Stimulated activated CD4-positive, alpha-beta T cell treated with anti-CD3 and anti-CD28 coated beads, Interleukin-12 subunit alpha, Interleukin-12 subunit beta, amount 100 ng/mL, for 24 hours (primary cell): ENCODE measurements around the gene CCL18.
"Not testable (repeated sequence)": the region's sequence is repeated elsewhere in the genome, so short reads cannot be mapped to it uniquely, and the experiment has no call there.

Experiments
- DNase-seq, 2 experiments: peaks; one replicate each; pipeline ENCODE4 v3.0.0-alpha.2; 2020; ENCODE audit warnings: low read depth in 2 of 2

Gene CCL18, protein sequence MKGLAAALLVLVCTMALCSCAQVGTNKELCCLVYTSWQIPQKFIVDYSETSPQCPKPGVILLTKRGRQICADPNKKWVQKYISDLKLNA

DNA sequence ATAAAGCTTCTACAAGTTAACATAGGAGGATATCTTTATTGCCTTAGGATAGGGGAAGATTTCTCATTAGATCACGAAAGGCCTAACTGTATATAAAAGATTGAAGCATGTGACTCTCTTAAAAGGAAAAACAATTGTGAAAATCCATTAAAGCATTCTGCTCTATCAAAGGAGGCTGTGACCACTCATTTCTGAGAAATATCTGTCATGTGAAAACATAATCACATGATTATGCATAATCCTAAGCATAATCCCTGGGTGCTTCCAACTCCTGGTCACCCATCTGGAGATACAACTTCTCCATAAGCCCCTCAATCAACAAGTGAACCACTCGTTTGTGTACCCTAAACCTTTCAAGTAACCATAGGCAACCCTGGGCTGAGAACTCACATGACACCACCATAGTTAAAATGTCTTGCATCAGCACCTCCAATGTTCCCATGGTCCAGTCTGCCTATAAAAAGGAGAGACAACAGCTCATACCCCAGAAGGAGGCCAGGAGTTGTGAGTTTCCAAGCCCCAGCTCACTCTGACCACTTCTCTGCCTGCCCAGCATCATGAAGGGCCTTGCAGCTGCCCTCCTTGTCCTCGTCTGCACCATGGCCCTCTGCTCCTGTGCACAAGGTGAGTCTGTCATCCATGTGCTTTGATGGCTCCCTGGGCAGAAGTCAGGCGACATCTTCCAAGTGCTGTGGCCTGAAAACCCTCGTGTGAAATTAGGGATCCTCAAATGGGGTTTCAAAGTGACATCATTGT lies at the start of gene CCL18:
Gene CCL18 (plus strand): TSS at position 487 of the 756 bp plus-strand sequence. CDS start 71 bp downstream, at position 558.
- no peak for DNase-seq

DNA sequence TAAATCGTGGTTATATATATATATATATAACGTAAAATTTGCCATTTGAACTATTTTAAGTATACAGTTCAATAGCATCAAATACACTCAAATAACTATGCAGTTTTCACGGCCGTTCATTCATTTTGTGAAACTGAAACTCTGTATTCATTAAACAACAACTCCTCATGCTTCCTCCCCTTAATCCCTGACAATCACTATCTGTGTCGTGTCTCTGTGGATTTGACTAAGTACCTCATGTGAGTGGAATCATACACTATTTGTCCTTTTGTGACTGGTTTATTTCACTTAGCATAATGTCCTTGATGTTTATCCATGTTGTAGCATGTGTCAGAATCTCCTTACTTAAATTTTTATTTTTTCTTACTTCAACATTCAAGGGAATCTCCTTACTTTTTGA lies 49.1 kb upstream of the CCL18 start:
- DNase-seq: no peak

DNA sequence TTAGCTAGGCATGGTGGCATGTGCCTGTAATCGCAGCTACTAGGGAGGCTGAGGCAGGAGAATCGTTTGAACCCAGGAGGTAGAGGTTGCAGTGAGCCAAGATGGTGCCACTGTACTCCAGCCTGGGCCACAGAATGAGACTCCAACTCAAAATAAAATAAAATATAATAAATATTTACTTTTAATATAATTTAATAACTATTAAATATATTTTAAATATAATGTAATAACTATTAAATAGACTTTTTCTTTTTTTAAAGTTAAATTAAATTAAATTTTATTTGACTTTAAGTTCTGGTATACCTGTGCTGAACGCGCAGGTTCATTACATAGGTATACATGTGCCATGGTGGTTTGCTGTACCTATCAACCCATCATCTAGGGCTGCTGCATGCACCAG lies 48.2 kb upstream of the CCL18 start:
- not testable (repeated sequence) for DNase-seq

DNA sequence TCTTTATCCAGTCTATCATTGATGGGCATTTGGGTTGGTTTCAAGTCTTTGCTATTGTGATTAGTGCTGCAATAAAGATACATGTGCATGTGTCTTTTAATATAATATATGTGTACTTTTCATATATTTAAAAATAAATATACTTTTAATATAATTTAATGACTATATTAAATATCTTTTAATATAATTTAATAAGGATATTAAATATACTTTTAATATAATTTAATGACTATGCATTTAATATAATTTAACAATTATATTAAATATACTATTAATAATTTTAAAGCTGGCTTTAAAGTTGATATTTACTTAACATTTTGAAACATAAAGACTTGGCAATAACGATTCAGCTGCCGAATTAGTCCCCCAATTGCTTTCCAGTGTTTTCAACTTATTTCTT lies 47.5 kb upstream of the CCL18 start:
- DNase-seq: no peak

DNA sequence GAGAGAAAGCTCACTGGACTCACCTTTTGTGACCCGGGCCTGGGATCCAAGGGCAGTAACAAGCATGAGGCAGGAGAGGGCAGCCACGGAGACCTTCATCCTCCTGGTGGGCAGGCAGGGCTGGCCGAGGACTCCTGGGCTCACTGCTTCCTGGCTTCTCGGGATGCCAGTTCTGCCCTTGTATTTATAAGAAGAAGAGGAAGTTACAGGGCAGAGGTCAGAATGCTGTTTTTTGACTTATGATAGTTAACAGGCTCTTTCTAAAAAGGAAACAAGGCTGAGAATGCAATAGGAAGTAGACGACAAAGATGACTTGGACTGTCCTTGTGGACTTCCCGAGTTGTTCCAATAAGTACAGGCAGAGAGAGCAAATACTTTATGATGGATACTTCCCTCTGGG lies 46.3 kb upstream of the CCL18 start, which contains the start of gene CCL23:
Gene CCL23 (minus strand): TSS at position 174 of the 400 bp plus-strand sequence. CDS start 75 bp downstream, at position 99.
- DNase-seq: no peak

DNA sequence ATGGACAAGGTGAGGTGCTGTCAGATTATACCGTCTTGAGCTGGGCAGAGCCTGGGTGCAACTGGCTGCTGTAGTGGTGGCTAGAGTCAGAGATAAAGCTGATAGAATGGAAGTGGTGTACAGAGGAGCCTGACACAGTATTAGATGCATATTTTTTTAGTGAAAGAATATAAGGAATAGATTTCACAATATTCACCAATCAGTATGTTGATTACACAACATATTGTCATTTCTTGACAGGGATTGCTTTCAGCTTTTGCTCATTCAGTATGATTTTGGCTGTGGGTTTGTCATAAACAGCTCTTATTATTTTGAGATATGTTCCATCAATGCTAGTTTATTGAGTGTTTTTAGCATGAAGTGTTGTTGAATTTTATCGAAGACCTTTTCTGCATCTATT lies 44.6 kb upstream of the CCL18 start:
- DNase-seq: no peak

DNA sequence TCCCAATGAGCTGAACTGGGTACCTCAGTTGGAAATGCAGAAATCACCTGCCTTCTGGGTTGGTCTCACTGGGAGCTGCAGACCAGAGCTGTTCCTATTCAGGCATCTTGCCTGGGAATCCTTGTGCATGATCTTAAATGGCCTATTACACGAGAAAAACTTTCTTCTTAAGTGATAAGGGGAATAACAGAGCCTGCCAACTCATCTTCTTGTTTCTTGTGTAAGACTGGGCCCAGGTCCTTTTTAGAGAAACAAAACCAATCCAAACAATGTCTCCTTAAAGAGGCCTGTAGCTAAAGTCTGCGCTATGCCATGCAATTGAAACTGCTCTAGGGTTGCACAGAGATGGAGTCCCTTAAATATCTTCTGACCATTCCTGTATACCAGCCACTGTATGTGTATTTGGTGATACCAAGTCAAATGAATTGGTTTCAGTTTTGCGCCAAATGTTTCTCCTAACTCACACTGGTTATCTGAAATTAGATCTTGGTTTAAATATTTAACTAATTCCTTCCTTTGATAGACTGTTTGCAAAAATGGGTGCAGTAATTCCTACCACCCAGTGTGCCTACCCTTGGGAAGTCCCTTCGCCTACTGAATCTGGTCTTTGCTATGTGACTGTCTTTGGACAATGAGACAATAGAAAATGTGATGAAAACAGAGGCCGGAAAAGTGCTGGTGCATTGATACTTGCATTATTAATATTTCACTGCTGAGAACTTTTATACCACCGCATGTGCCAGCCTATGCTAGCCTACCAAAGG lies 39.8 kb upstream of the CCL18 start:
- DNase-seq: no peak

DNA sequence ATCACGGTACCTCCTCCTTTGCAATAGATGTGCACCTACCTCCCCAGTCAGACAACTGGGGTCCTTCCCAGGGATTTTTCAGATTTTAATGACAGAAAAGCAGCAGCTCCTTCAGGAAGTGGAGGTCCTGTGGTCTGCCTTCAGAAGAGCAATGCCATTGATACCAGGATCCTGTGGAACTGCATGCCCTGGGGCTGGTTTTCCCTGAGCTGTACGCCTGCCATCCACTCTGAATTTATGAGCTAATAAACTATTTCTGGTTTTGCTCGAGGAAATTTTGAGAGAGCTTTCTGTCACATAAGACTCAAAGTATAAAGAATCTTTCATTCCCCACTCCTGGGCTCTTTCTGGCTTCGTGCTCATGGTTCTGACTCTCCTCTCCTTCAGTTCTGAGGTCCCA lies 36.3 kb upstream of the CCL18 start:
- no peak for DNase-seq

DNA sequence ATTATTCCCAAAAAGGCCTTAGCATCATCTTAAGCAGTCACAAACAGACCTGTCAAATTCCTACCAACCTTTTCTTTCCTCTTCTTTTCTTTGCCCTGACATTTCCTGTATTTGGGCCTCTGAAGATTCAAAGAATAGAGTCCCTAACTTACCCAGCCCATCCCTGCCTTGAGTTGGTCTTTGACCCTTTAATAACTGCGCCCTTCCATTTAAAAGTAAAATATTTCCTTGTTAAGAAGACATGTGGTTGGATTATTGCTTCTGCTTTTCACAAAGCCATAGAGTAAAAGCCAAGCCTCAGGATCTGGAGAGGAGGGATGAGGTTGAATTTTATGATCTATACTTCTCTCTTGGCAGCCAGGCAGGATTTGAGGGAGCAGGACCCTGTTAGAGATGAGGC lies 33.1 kb upstream of the CCL18 start:
- DNase-seq: no peak

DNA sequence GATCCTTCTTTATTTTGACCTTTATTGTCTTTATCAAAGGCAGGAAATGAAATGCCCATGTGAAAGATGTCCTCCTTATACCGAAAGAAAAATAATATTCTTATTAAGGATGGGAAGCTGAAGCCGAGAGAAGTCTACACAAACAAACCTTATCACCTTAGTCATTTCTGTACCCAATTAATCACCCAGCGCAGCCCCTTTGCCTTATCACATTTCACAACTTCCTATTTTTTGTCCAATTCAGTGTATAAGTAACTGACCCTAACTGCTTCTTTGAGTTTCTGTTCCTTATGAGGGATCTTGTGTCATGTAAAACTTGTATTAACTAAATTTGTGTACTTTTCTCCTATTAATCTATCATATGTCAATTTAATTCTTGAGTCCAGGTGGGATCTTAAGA lies 29.9 kb upstream of the CCL18 start:
- DNase-seq: no peak

DNA sequence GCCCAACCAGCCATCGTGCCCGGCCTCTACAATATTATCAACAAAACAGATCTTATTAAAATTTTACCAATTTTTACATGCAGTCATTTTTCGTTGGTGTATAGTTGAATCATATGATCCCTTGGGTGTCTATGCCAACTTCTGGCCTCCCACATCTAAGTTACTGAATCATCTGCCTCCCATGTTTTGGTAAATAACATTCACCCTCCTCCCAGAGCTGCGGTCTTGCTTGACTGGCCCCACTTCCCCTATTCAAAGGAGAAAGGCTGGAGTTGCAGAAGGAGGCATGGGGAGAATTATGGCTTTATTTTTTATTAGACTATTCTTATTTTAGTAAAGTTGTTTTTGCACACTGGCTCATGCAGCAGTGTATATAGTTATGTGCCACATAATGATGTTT lies 27.8 kb upstream of the CCL18 start:
- no peak for DNase-seq

DNA sequence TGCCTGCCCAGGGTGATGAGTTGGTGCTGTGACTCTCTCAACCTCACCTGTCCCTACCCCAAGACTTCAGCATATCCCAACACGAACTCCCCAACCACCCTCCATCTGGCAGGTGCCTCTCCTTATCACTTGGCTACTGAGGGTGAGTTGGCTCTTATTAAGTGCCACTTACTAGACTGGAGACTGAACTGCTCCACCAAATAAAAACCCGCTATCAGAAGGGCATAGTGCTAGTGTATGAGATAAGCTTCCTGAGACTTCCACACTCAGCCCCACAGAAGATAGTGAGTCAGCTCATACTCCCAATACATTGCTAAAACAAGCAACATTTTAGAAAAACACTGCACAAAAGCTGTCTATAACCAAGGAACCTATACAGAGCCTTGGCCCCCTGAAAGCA lies 16.0 kb upstream of the CCL18 start:
- no peak for DNase-seq

DNA sequence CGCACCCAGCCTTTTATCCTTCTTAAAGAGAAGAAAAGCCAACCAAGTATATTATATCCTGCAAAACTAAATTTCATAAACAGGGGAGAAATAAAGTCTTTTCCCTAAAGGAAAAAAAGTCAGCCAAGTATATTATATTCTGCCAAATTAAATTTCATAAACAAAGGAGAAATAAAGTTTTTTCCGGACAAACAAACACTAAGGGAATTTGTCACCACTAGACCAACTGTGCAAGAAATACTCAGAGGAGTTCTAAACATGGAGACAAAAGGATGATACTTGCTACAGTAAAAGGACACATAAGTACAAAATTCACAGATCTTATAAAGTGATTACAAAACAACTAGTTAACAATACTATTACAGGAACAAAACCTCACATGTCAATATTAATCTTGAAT lies 14.4 kb upstream of the CCL18 start:
- no peak for DNase-seq

DNA sequence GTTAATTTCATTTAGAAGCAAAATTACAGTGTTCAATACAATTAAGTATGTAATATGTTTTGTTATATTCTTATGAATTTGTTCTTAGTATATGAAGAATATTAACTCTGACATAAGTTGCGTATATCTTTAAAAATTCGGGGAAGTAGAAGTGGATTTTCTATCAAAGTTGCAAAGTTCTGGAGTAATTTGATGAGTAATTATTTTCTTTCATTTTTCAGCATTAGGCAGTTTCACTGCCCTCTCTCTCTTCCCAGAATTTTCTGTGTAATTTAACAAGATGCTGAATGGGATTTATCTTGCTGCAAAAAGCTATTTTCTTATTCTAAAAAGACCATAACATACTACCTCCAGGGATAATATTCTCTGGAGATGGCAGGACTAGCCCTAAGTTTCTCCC lies 8.9 kb upstream of the CCL18 start:
- no peak for DNase-seq

DNA sequence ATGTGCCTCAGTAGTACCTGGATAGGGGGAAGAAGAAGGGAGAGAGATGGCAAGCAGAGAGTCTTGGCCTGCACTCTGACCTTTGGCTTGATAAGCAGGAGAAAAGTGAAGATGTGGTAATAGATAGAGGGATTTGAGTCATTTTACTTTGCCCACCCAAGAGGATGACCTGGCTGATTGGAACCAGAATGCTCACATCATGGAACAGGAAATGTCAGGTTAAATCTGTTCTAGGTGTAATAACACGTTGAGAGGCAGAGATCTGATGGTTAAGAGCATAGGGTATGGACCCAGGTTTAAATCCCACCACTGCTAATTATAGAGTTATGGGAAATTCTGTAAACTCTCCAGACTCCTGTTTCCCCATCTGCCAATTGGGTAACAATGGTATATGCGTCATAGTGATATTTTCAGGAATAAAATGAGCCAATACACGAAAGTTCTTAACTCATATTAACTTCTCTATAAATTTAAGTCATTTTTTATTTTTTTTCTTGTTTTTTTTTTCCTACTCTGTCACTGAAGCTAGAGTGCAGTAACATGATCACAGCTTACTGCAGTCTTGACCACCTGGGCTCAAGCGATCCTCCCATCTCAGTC lies 8.1 kb upstream of the CCL18 start:
- DNase-seq: no peak

DNA sequence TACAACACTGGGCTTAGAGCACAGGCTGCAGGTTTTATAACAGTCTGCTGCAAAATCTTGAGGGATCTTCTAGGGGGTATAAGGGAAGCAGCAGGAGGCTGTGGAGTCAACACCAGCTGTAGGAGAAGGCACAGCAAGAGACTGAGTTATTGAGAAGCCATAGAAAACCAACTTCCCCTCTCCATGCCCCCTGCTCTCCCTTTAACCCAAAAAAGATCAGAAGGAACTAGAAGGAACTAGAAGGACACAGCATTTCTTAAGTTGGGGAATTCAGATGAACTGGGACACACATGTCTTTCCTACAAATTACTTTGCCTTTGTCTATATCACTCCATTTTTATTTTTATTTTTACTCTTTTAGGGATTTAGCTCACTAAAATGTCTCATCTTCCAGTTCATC lies 6.2 kb upstream of the CCL18 start:
- no peak for DNase-seq

DNA sequence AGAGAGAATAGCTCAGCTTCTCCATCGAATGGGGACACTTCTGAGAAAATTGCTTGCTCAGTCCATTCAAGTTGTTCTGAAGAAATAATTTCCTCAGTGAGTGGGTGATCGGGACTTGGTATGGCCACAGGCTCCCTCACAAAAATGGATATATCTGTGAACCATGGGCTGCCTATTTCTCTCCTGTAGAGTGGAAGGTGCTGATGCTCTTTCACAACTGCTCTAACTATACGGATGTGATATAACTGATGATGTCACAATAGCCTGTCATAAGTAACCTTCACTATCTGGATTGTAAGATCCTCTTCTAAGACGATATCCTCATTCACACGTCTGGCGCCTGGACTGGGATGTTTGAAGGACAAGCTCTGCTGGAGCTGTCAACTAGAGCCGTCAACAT lies 4.7 kb upstream of the CCL18 start:
- DNase-seq: no peak

DNA sequence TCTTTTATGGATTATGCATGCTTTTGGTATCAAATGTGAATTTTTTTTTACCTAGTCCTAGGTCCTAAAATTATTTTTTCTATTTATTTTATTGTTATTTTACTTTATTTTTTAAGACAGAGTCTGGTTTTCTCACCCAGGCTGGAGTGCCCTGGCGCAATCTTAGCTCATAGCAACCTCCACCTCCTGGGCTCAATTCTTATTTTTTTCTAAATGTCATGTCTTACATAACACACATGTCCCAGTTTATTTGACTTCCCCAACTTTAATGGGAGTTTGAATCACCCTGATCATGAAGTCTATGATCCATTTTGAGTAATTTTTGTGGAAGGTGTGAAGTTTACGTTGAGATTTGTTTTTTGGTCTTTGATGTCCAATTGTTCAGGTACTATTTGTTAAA lies 3.3 kb upstream of the CCL18 start:
- no peak for DNase-seq

DNA sequence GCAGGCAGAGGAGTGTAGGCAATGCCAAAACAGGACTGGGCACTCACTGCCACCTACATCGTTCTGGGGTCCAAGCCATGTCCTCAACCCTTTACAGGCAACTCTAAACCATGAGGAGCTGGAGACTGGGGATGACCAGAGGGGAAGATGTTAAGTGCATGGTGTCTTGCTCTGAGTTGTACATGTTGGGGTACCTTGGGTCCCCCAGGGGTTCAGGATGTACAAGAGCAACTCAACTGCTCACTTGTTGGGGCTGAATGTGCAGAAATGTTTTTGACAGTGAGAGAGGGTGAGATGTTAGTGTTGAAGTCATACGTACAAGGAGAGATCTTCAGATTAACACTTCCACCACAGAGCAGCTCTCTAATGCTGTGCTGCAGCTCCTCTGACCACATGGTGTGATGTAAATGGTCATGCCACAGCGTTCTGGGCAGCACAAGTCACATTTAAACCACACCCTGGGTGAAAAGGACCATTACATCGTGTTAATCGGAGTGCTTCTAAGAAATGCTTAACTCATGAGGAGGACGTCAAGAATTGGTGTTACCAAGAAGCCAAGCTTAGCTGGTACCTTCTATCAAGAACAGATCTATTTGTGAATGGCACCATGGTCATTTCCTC lies 2.4 kb downstream of the CCL18 start:
- no peak for DNase-seq

DNA sequence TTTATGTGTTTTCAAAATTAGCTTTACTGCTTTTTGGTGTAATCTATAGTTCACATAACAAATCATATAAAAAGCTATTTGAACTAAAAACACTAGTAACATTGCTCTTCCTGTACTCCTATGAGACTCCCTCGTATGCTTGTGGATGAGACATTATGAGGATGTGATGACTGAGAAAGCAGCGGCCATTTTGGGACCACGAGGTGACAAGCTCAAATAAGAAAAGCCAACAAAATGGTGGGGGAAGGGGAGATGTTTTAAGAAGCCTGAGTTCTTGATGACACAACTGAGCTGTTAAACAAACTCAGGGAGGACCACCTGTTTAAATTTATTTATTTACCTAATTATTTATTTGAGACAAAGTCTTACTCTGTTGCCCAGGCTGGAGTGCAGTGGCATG lies 4.5 kb downstream of the CCL18 start:
- no peak for DNase-seq

DNA sequence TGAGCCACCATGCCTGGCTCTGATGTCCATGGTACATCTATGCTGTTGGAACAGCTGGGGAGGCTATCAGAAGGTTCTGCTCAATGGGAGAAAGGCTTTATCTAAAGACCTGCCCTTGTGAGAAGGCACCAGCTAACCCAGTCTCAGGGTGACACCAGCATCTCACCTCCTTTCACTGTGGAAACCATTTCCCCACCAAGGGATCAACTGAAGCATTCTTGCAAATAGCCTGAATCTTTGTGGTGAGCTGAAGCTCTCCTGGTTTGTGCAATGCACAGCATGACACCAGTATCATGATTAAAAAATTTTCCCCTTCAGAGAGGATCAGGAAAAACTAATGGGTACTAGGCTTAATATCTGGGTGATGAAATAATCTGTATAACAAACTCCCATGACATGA lies 5.1 kb downstream of the CCL18 start:
- DNase-seq: no peak

DNA sequence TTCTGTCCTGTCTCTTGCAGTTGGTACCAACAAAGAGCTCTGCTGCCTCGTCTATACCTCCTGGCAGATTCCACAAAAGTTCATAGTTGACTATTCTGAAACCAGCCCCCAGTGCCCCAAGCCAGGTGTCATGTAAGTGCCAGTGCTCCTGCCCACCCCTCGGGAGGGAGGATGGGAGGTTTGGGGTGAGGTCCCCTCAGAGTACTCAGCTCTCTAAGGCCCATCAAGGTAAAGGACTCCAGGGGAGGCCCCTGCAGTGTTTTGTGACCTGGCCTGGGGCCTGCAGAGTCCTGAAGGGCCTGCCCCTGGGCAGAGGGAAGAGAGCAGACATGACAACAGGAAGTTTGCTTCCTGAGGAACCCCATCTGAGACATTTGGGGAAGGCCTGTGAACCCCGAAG lies 6.4 kb downstream of the CCL18 start:
- DNase-seq: no peak
